ENCODE data around the gene PHOSPHO2. TPM values are rescaled to one million over a fixed set of nuclear protein-coding genes. Genes with fewer than 3 reads are reported as not detected.

Gene PHOSPHO2
- total RNA-seq, 1 donor from 2014 or later = 8.5 TPM

DNA sequence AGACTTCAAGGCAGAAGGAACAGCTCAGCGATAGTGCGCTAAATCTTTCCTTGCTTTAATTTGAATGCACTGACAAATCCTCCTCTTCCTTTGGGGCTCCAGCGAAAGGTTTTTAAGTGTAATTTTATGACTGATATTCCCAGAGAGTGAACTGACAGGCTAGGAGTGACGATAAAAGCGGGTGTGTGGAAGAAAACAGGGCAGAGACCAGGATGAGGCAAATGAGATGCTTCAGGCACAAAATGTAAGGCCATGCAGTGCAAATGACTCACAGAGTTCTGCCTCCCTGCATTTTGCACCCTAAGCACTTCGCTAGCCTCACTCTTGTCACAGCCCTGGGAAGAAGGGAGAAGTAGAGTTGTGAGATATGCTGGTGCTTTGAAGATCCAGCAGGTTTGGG lies 54.0 kb downstream of the PHOSPHO2 start:
- DNase-seq (ENCODE audit: extremely low spot score, unreplicated experiment) = no peak
- H3K9me3 Mint-ChIP-seq = no peaks in the 10 kb centered on the region
- H3K27me3 Mint-ChIP-seq = no peaks in the 10 kb centered on the region
- TF ChIP-seq, protein P1, sequence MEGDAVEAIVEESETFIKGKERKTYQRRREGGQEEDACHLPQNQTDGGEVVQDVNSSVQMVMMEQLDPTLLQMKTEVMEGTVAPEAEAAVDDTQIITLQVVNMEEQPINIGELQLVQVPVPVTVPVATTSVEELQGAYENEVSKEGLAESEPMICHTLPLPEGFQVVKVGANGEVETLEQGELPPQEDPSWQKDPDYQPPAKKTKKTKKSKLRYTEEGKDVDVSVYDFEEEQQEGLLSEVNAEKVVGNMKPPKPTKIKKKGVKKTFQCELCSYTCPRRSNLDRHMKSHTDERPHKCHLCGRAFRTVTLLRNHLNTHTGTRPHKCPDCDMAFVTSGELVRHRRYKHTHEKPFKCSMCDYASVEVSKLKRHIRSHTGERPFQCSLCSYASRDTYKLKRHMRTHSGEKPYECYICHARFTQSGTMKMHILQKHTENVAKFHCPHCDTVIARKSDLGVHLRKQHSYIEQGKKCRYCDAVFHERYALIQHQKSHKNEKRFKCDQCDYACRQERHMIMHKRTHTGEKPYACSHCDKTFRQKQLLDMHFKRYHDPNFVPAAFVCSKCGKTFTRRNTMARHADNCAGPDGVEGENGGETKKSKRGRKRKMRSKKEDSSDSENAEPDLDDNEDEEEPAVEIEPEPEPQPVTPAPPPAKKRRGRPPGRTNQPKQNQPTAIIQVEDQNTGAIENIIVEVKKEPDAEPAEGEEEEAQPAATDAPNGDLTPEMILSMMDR (conservative IDR thresholded peaks at IDR 0.05) = no peak
- H3K4me3 Mint-ChIP-seq = no peak overlapping the region
- H3K36me3 Mint-ChIP-seq = peaks cover 40% of the 10 kb centered on the region
- H3K27ac Mint-ChIP-seq = no peak overlapping the region
- peaks cover 6% of the 10 kb centered on the region for H3K4me1 Mint-ChIP-seq (ENCODE audit: unreplicated experiment)

Other genes starting within 250 kb of the PHOSPHO2 start
- 5.0 and 11.2 TPM in 2 replicates for gene BBS5, start 215.0 kb upstream of the PHOSPHO2 start, total RNA-seq (ENCODE audit: low replicate concordance)
- gene KLHL41, start 184.8 kb upstream of the PHOSPHO2 start, total RNA-seq (ENCODE audit: low replicate concordance) = 0.38 and 4.6 TPM in 2 replicates
- gene FASTKD1, start 120.6 kb upstream of the PHOSPHO2 start, total RNA-seq (ENCODE audit: low replicate concordance) = 35.8 and 38.8 TPM in 2 replicates
- gene PPIG, start 110.1 kb upstream of the PHOSPHO2 start, total RNA-seq (ENCODE audit: low replicate concordance) = 53.2 and 61.4 TPM in 2 replicates
- 0.19 and 1.4 TPM in 2 replicates for gene CFAP210, start 64 bp upstream of the PHOSPHO2 start, total RNA-seq (ENCODE audit: low replicate concordance)
- gene KLHL23, start 39.4 kb downstream of the PHOSPHO2 start, total RNA-seq (ENCODE audit: low replicate concordance) = 12.1 and 34.9 TPM in 2 replicates
- 109 and 142 TPM in 2 replicates for gene SSB, start 104.4 kb downstream of the PHOSPHO2 start, total RNA-seq (ENCODE audit: low replicate concordance)
- 39.3 and 49.4 TPM in 2 replicates for gene METTL5, start 130.4 kb downstream of the PHOSPHO2 start, total RNA-seq (ENCODE audit: low replicate concordance)
- gene UBR3, start 133.0 kb downstream of the PHOSPHO2 start, total RNA-seq (ENCODE audit: low replicate concordance) = 32.5 and 34.4 TPM in 2 replicates

Data from type B pancreatic cell (in vitro differentiated cells).